Measurements from ENCODE around the gene DOCK3. TPM values are rescaled to one million over a fixed set of nuclear protein-coding genes. Genes with fewer than 3 reads are reported as not detected.

DOCK3 gene
- polyA plus RNA-seq, 1 donor from 2014 or later, result 15.6 TPM

DNA sequence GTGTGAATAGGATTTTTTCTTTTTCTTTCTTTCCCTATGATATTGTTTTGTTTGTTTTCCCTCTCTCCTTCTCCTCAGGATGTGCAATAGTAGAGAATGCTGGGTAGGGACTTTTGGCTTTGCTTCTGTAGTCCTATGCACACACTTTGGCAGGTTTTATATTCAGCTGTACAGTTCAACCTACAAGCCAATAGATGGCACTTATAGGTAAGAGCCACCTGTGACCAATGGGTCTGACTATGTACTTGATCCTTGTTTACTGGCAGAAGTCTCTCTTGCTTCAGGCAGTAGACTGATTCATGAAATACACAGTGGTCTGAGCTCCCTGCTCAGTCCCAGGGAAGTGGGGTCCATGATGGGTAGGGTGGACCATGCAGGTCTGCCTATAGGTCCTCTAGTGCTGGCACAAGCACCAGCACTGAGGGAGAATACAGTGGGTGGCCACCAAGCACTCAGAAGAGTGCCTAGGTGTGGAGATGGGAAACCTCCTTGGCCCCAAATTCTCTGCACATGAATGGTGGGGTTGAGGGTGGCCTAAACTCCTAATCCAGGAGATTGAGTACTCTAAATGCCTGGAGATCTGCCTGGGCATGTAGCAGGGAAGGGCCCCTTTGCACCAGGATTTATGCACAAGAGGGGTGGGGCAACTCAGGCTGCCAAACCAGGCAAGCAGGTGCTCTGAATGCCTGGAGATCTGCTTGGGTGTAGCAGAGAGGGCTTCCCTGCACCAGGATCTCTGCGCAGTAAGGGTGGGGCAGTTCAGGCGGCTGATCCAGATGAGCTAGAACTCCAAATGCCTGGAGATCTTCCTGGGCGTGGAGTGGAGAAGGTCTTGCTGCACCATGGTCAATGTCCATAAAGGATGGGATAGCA is 176.1 kb downstream of the DOCK3 start:
- Histone ChIP-seq H3F3A (ENCODE audit: insufficient read depth, low read length, poor library complexity, severe bottlenecking) (no peaks in the 10 kb centered on the region), H3K4me3 (ENCODE audit: low read length) (no peak overlapping the region), H2AFZ (ENCODE audit: low read depth, low read length) (no peak overlapping the region), H3K4me2 (ENCODE audit: low read length) (no peak overlapping the region), H3K27me3 (ENCODE audit: insufficient read depth, low read depth, low read length) (no peaks in the 10 kb centered on the region), H4K20me1 (ENCODE audit: insufficient read depth) (no peaks in the 10 kb centered on the region), H3K9me3 (ENCODE audit: low read length) (no peaks in the 10 kb centered on the region), H3K9me2 (ENCODE audit: insufficient read depth, low read length) (no peaks in the 10 kb centered on the region), H3K79me2 (replicated peaks; ENCODE audit: insufficient read depth, low read length) (no peaks in the 10 kb centered on the region), H3K27ac (ENCODE audit: low read length) (no peak overlapping the region), H3K9ac (ENCODE audit: low read length) (no peak overlapping the region), H3K36me3 (ENCODE audit: insufficient read depth, low read length) (no peaks in the 10 kb centered on the region)
- TF ChIP-seq TAF1 (IDR thresholded peaks at IDR 0.05; ENCODE audit: low read depth) (no peak), MXI1 (conservative IDR thresholded peaks at IDR 0.05; ENCODE audit: poor library complexity, severe bottlenecking) (no peak), EZH2 (IDR thresholded peaks at IDR 0.05; ENCODE audit: borderline replicate concordance, insufficient read depth, low read length, poor library complexity, severe bottlenecking) (no peak), SMC3 (conservative IDR thresholded peaks at IDR 0.05; ENCODE audit: poor library complexity) (no peak), EP300 (conservative IDR thresholded peaks at IDR 0.05; ENCODE audit: poor library complexity, severe bottlenecking) (no peak)
- TF ChIP-seq, protein P1, sequence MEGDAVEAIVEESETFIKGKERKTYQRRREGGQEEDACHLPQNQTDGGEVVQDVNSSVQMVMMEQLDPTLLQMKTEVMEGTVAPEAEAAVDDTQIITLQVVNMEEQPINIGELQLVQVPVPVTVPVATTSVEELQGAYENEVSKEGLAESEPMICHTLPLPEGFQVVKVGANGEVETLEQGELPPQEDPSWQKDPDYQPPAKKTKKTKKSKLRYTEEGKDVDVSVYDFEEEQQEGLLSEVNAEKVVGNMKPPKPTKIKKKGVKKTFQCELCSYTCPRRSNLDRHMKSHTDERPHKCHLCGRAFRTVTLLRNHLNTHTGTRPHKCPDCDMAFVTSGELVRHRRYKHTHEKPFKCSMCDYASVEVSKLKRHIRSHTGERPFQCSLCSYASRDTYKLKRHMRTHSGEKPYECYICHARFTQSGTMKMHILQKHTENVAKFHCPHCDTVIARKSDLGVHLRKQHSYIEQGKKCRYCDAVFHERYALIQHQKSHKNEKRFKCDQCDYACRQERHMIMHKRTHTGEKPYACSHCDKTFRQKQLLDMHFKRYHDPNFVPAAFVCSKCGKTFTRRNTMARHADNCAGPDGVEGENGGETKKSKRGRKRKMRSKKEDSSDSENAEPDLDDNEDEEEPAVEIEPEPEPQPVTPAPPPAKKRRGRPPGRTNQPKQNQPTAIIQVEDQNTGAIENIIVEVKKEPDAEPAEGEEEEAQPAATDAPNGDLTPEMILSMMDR (IDR thresholded peaks at IDR 0.05; ENCODE audit: poor library complexity, severe bottlenecking), result no peak
- TF ChIP-seq, protein P2, sequence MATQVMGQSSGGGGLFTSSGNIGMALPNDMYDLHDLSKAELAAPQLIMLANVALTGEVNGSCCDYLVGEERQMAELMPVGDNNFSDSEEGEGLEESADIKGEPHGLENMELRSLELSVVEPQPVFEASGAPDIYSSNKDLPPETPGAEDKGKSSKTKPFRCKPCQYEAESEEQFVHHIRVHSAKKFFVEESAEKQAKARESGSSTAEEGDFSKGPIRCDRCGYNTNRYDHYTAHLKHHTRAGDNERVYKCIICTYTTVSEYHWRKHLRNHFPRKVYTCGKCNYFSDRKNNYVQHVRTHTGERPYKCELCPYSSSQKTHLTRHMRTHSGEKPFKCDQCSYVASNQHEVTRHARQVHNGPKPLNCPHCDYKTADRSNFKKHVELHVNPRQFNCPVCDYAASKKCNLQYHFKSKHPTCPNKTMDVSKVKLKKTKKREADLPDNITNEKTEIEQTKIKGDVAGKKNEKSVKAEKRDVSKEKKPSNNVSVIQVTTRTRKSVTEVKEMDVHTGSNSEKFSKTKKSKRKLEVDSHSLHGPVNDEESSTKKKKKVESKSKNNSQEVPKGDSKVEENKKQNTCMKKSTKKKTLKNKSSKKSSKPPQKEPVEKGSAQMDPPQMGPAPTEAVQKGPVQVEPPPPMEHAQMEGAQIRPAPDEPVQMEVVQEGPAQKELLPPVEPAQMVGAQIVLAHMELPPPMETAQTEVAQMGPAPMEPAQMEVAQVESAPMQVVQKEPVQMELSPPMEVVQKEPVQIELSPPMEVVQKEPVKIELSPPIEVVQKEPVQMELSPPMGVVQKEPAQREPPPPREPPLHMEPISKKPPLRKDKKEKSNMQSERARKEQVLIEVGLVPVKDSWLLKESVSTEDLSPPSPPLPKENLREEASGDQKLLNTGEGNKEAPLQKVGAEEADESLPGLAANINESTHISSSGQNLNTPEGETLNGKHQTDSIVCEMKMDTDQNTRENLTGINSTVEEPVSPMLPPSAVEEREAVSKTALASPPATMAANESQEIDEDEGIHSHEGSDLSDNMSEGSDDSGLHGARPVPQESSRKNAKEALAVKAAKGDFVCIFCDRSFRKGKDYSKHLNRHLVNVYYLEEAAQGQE (IDR thresholded peaks at IDR 0.05; ENCODE audit: borderline replicate concordance), result no peak

DNA sequence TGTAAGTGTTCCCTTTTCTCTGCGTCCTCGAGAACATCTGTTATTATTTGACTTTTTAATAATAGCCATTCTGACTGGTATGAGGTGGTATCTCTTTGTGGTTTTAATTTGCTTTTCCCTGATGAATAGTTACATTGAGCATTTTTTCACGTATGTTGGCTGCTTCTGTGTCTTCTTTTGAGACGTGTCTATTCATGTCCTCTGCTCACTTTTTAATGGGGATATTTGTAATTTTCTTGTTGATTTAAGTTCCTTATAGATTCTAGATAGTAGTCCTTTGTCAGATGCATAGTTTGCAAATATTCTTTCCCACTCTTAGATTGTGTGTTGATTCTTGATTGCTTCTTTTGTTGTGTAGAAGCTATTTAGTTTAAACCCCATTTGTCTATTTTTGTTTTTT is 179.2 kb downstream of the DOCK3 start:
- TF ChIP-seq EP300 (conservative IDR thresholded peaks at IDR 0.05; ENCODE audit: poor library complexity, severe bottlenecking) (no peak), POLR2AphosphoS5 (IDR thresholded peaks at IDR 0.05) (no peak), SMC3 (conservative IDR thresholded peaks at IDR 0.05; ENCODE audit: poor library complexity) (no peak), MXI1 (conservative IDR thresholded peaks at IDR 0.05; ENCODE audit: poor library complexity, severe bottlenecking) (no peak), TAF1 (IDR thresholded peaks at IDR 0.05; ENCODE audit: low read depth) (no peak), RAD21 (conservative IDR thresholded peaks at IDR 0.05) (no peak), EZH2 (IDR thresholded peaks at IDR 0.05; ENCODE audit: borderline replicate concordance, insufficient read depth, low read length, poor library complexity, severe bottlenecking) (no peak)
- TF ChIP-seq, protein P2 (IDR thresholded peaks at IDR 0.05; ENCODE audit: borderline replicate concordance), result no peak
- TF ChIP-seq, protein P1 (IDR thresholded peaks at IDR 0.05; ENCODE audit: poor library complexity, severe bottlenecking), result no peak
- H3F3A ChIP-seq (ENCODE audit: insufficient read depth, low read length, poor library complexity, severe bottlenecking), result no peaks in the 10 kb centered on the region
- no peaks in the 10 kb centered on the region for H4K20me1 ChIP-seq (ENCODE audit: insufficient read depth)
- H3K27me3 ChIP-seq (ENCODE audit: insufficient read depth, low read depth, low read length), result no peaks in the 10 kb centered on the region
- no peak overlapping the region for H3K4me3 ChIP-seq (ENCODE audit: low read length)
- no peaks in the 10 kb centered on the region for H3K9me2 ChIP-seq (ENCODE audit: insufficient read depth, low read length)
- H2AFZ ChIP-seq (ENCODE audit: low read depth, low read length), result no peak overlapping the region
- H3K27ac ChIP-seq (ENCODE audit: low read length), result no peak overlapping the region
- H3K9me3 ChIP-seq (ENCODE audit: low read length), result no peaks in the 10 kb centered on the region
- H3K9ac ChIP-seq (ENCODE audit: low read length), result no peak overlapping the region
- no peaks in the 10 kb centered on the region for H3K36me3 ChIP-seq (ENCODE audit: insufficient read depth, low read length)
- no peaks in the 10 kb centered on the region for H3K79me2 ChIP-seq (replicated peaks; ENCODE audit: insufficient read depth, low read length)
- H3K4me2 ChIP-seq (ENCODE audit: low read length), result no peak overlapping the region

Data from neural cell (in vitro differentiated cells).